Astrocyte of the cerebellum (primary cell): ENCODE results near the gene PIGS.

Experiments
- DNase-seq: peaks from one replicate; pipeline ENCODE4 v3.0.0-alpha.2; 2011; ENCODE audit warnings: low read depth
- H3K4me3 ChIP-seq: 2 replicates; pipeline ENCODE4 v1.5.1; 2011; ENCODE audit warnings: mild to moderate bottlenecking, low read depth, low read length, moderate library complexity
- CTCF ChIP-seq: IDR thresholded peaks from 2 replicates; pipeline ENCODE4 v1.5.1; 2012; ENCODE audit warnings: low read length, low read depth, moderate library complexity, mild to moderate bottlenecking; ENCODE audit errors: missing control alignments
- in situ Hi-C: cut with HindIII; loops from 2 replicates; pipeline ENCODE4 v1.10.0; 2017; ENCODE audit warnings: low sequenced_read_pairs

Gene PIGS

GRCh38 chr17:28575126-28575795, 3.9 kb upstream of the PIGS start:
- in situ Hi-C loops: loop anchor here (5.0 kb wide), 1 partner anchor 42 kb away; no protein-coding TSS in a partner anchor
- no peak for DNase-seq
- no peak for TF ChIP-seq CTCF

GRCh38 chr17:28574526-28574925, 3.2 kb upstream of the PIGS start:
- no peak for DNase-seq
- no peak for TF ChIP-seq CTCF
- in situ Hi-C loops: no loop called here
- H3K4me3 ChIP-seq: no peak overlapping the region

More at GRCh38 chr17:28575126-28575795, 3.9 kb upstream of the PIGS start:
- H3K4me3 ChIP-seq: no peak overlapping the region

DNA sequence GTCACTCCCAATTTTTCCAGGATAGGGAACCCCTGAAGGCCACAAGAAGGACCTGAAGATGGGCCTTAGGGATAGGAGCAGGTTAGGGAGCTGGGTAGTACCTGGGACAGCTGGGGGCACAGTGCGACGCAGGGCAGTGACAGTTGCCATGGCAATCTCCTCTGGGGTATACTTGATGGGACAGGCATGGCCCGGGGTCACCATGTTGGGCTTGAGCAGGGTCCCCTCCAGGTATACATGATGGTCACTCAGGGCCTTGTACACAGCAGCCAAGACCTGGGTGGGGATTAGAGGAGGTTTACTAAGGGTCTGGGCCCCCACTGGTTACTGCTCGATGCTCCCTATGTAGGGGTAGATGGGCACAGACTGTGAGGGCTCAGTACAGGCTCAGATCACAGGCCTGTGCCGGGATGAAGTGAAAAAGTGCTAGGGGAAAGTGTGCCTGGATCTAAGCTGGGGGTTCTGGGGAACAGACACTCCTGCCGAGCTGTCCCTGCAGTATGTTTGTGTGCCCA, 2.7 kb upstream of the PIGS start:
- in situ Hi-C loops: no loop called here
- H3K4me3 ChIP-seq: no peak overlapping the region
- no peak for DNase-seq
- TF ChIP-seq CTCF: no peak

DNA sequence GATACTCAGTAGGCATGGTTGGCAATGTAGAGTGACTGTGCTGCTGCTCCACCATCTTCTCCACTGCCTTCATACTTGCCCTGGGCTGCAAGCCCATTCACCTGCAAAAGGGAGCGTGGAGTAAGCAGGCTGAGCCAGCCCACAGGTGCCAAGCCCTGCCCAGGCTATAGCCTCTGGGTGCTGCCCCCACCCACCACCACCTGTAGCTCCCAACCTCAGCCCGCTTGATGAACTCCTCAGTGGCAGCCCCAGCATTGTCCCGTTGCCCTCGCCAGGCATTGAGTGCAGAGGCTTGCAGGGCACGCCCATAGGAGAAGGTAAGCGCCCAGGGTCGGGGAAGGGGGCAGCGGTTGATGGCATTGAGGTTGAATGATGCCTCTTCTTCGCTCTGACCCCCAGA, 2.2 kb upstream of the PIGS start:
- H3K4me3 ChIP-seq: no peak overlapping the region
- in situ Hi-C loops: no loop called here
- no peak for DNase-seq
- no peak for TF ChIP-seq CTCF

DNA sequence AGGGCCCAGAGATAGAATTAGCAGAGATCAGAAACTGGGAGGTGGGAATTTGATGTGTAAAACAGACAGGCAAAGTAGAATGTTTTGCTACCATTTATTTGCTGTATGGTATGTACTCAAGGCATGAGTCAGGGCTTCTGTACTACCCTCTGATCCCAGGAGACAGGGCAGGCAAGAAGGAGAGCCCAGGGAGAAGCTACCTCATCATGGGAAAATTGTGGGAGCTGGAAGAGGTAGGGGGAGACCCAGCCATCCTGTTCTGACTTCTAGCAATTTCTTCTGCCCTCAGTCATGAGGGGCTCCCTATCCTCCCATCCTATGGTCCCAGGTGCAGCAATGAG, 1.7 kb upstream of the PIGS start:
- no peak for TF ChIP-seq CTCF
- H3K4me3 ChIP-seq: no peak overlapping the region
- DNase-seq: no peak
- in situ Hi-C loops: no loop called here

DNA sequence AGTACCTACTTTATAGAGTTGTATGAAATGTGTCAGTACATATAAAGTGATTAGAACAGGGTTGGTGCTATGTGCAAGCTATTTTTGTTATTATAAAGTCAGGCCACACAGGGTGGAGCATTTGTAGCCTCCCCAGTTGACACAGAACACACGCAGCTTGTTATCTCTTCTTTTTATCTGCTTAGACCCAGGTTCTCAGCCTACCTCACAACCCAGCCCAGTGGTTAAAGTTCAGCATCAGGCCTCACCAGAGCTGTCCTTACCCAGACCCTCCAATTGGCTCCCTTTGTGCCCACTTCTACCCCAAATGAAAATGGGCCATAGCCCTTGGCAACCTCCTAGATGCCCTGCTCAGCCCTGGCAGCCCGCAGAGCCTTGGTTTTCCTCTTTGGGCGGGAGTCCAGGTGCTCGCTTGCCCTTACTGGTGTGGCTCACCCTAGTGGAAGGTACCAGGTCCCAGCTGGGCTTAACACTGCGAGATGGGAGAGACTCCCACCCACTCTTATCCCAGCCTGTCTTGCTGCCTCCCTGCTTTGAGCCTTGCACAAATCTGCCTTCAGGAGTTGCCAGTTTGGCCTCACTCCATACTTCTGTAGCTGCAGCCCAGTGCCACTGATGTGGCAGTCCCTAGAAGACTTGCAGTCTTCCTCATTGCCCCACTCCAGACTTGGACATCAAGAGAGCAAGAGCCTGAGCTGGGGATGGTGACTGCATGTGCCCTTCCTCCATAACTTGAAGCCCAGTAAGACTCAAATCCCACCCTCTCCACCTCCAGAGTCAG, 1.1 kb upstream of the PIGS start:
- H3K4me3 ChIP-seq: no peak overlapping the region
- no peak for DNase-seq
- TF ChIP-seq CTCF: no peak
- in situ Hi-C loops: no loop called here
